ENCODE data around the gene GPATCH2.

GRCh38 chr1:217482356-217483102 lies 148.4 kb downstream of the GPATCH2 start:
- no peak for TF ChIP-seq CTCF (IDR thresholded peaks at IDR 0.05; ENCODE audit: insufficient read depth, low read length)
- TF ChIP-seq POLR2AphosphoS5 (IDR thresholded peaks at IDR 0.05; ENCODE audit: low read depth) = no peak
